IMR-90 (cell line): Measurements from ENCODE around the gene ANO2. TPM values are rescaled to one million over a fixed set of nuclear protein-coding genes. Genes with fewer than 3 reads are reported as not detected.

Experiments
- ATAC-seq: fragments of 200-7000 bp; cut with Tn5 transposase; 2 replicates; pipeline ENCODE4 v1.9.1; 2020; ENCODE audit warnings: low read depth, mild to moderate bottlenecking, moderate library complexity
- BruUV-seq: library from RNA; stranded (reverse); fragments of 400-500 nt; replicated peaks from 2 replicates; lab custom pipeline; 2021; lab: Mats Ljungman, UMichigan
- CTCF ChIA-PET: fragments of 300-600 bp; formaldehyde crosslinking; extraction: SDS; loops from one replicate; lab custom pipeline; 2021; ENCODE audit warnings: antibody characterized with exemption; lab: Yijun Ruan, JAX
- POLR2A ChIA-PET: fragments of 300-600 bp; sonication (Branson Sonifier 250); formaldehyde crosslinking; loops from one replicate; lab custom pipeline; 2022; ENCODE audit warnings: antibody characterized with exemption; ENCODE audit not compliant: unreplicated experiment; lab: Charles Lee
- DNase-seq: peaks from one replicate; pipeline ENCODE4 v3.0.0; 2013
- H2AFZ ChIP-seq: replicated peaks from 2 replicates; pipeline ENCODE3; 2013; ENCODE audit warnings: low read length, mild to moderate bottlenecking; ENCODE audit not compliant: poor library complexity
- H2AK5ac ChIP-seq: 2 replicates; pipeline ENCODE4 v1.6.1; 2013; ENCODE audit warnings: low read depth, low read length, inconsistent platforms
- H2AK9ac ChIP-seq: replicated peaks from 2 replicates; pipeline ENCODE3; 2013; ENCODE audit warnings: mild to moderate bottlenecking, low read depth, low read length, moderate library complexity; ENCODE audit not compliant: poor library complexity
- H2BK120ac ChIP-seq: 2 replicates; pipeline ENCODE4 v1.6.1; 2013; ENCODE audit warnings: low read depth, low read length, inconsistent platforms
- H2BK15ac ChIP-seq: 3 replicates; pipeline ENCODE4 v1.6.1; 2013; ENCODE audit warnings: low read depth, low read length, inconsistent platforms
- H2BK20ac ChIP-seq: 2 replicates; pipeline ENCODE4 v1.6.1; 2013; ENCODE audit warnings: low read depth, mild to moderate bottlenecking, inconsistent platforms, low read length, moderate library complexity
- H2BK5ac ChIP-seq: 2 replicates; pipeline ENCODE4 v1.6.1; 2013; ENCODE audit warnings: mild to moderate bottlenecking, low read depth, low read length, inconsistent platforms; ENCODE audit not compliant: poor library complexity, severe bottlenecking
- H3K14ac ChIP-seq: replicated peaks from 2 replicates; pipeline ENCODE4 v1.6.1; 2013; ENCODE audit warnings: low read depth, low read length, inconsistent platforms
- H3K18ac ChIP-seq: 2 replicates; pipeline ENCODE4 v1.6.1; 2013; ENCODE audit warnings: low read depth, low read length, control low read depth
- H3K23ac ChIP-seq: 2 replicates; pipeline ENCODE4 v1.6.1; 2013; ENCODE audit warnings: low read depth, low read length, inconsistent platforms
- H3K27ac ChIP-seq: 2 replicates; pipeline ENCODE4 v1.5.1; 2013; ENCODE audit warnings: mild to moderate bottlenecking, control low read depth, low read length; ENCODE audit not compliant: insufficient read depth
- H3K27me3 ChIP-seq: 2 replicates; pipeline ENCODE4 v1.6.1; 2013; ENCODE audit warnings: low read length; ENCODE audit not compliant: control insufficient read depth, insufficient read depth
- H3K36me3 ChIP-seq: 2 replicates; pipeline ENCODE4 v1.6.1; 2013; ENCODE audit warnings: low read length, mixed read lengths; ENCODE audit not compliant: control insufficient read depth, insufficient read depth
- H3K4ac ChIP-seq: 2 replicates; pipeline ENCODE4 v1.6.1; 2013; ENCODE audit warnings: low read depth, low read length, inconsistent platforms
- H3K4me1 ChIP-seq: 2 replicates; pipeline ENCODE4 v1.6.1; 2013; ENCODE audit warnings: low read length, mixed read lengths; ENCODE audit not compliant: control insufficient read depth, insufficient read depth
- H3K4me2 ChIP-seq: 2 replicates; pipeline ENCODE4 v1.6.1; 2013; ENCODE audit warnings: low read depth, mild to moderate bottlenecking, control low read depth, low read length, moderate library complexity
- H3K4me3 ChIP-seq: 2 replicates; pipeline ENCODE4 v1.5.1; 2013; ENCODE audit warnings: low read depth, mild to moderate bottlenecking, control low read depth, low read length, moderate library complexity; ENCODE audit not compliant: insufficient read depth
- H3K56ac ChIP-seq: 2 replicates; pipeline ENCODE4 v1.6.1; 2013; ENCODE audit warnings: low read length, inconsistent platforms; ENCODE audit not compliant: insufficient read depth; ENCODE audit errors: extremely low read depth
- H3K79me1 ChIP-seq, 2 experiments: 2 replicates each; pipeline ENCODE4 v1.6.1; 2013; ENCODE audit warnings: low read length in 2 of 2, inconsistent platforms in 1 of 2, low read depth in 1 of 2
- H3K9ac ChIP-seq: 2 replicates; pipeline ENCODE4 v1.6.1; 2013; ENCODE audit warnings: low read depth, low read length, control low read depth
- H3K9me1 ChIP-seq: 2 replicates; pipeline ENCODE4 v1.6.1; 2013; ENCODE audit warnings: low read length, inconsistent platforms; ENCODE audit not compliant: insufficient read depth
- H3K9me3 ChIP-seq: 2 replicates; pipeline ENCODE4 v1.6.1; 2013; ENCODE audit warnings: low read length; ENCODE audit not compliant: control insufficient read depth, insufficient read depth
- H4K20me1 ChIP-seq: 2 replicates; pipeline ENCODE4 v1.6.1; 2013; ENCODE audit warnings: low read length, inconsistent platforms; ENCODE audit not compliant: insufficient read depth
- H4K5ac ChIP-seq: 2 replicates; pipeline ENCODE4 v1.6.1; 2013; ENCODE audit warnings: mild to moderate bottlenecking, low read depth, low read length, control low read depth
- H4K8ac ChIP-seq, 2 experiments: 2 replicates each; pipeline ENCODE4 v1.6.1; 2013; ENCODE audit warnings: low read depth in 2 of 2, low read length in 2 of 2, control low read depth in 1 of 2, inconsistent platforms in 1 of 2
- H4K91ac ChIP-seq: 2 replicates; pipeline ENCODE4 v1.6.1; 2013; ENCODE audit warnings: low read depth, low read length, inconsistent platforms; ENCODE audit not compliant: insufficient read depth
- CHD1 ChIP-seq: IDR thresholded peaks from 2 replicates; pipeline ENCODE4 v1.6.1; 2012; ENCODE audit warnings: low read depth, low read length, improper control_type of control experiment
- FOS ChIP-seq: fragments of 150-350 bp; IDR thresholded peaks from 2 replicates; pipeline ENCODE4 v1.6.1; 2016; ENCODE audit warnings: low read depth, low read length
- RAD21 ChIP-seq: IDR thresholded peaks from 2 replicates; pipeline ENCODE4 v1.6.1; 2012; ENCODE audit warnings: low read length, improper control_type of control experiment
- RCOR1 ChIP-seq: IDR thresholded peaks from 2 replicates; pipeline ENCODE4 v1.6.1; 2012; ENCODE audit warnings: mild to moderate bottlenecking, low read length, improper control_type of control experiment; ENCODE audit not compliant: insufficient replicate concordance
- WGBS, 2 experiments: methylation state at CpG; one replicate each; pipeline versions ENCODE4 v1.1.5 to v1.1.7; 2013; ENCODE audit warnings: missing lambda C conversion rate in 2 of 2; ENCODE audit not compliant: insufficient read length in 1 of 2; ENCODE audit errors: extremely low coverage in 2 of 2; 5-methylcytosine and 5-hydroxymethylcytosine counted together
- dilution Hi-C: fragments of 300-500 bp; cut with HindIII; formaldehyde crosslinking; loops from one replicate; pipeline ENCODE4 v1.14.3; 2018; ENCODE audit warnings: low sequenced_read_pairs; ENCODE audit not compliant: unreplicated experiment
- in situ Hi-C: fragments of 300-500 bp; cut with MboI; formaldehyde crosslinking; loops from 3 replicates; pipeline ENCODE4 v1.14.3; 2019; ENCODE audit warnings: low sequenced_read_pairs, inconsistent platforms, mixed read lengths
- intact Hi-C: fragments of 100-400 bp; cut with micrococcal nuclease; formaldehyde crosslinking; loops from 2 replicates; pipeline ENCODE4 v1.10.0; 2022
- polyA plus RNA-seq, 3 experiments: library from polyadenylated mRNA; depleted of rRNA; stranded (reverse); fragments of >200 nt; gene quantifications; 2 replicates each; pipeline ENCODE4 v1.2.3, GENCODE V29; 2012; ENCODE audit warnings: low replicate concordance in 1 of 3
- total RNA-seq: library from RNA; depleted of rRNA; stranded (reverse); fragments of >200 nt; gene quantifications from 2 replicates; pipeline ENCODE4 v1.2.3, GENCODE V29; 2012

The ANO2 gene
- total and polyA plus RNA-seq, 2 of the 4 experiments (the other 2 are of a cell fraction) = 0.22 TPM; not detected in 1

DNA sequence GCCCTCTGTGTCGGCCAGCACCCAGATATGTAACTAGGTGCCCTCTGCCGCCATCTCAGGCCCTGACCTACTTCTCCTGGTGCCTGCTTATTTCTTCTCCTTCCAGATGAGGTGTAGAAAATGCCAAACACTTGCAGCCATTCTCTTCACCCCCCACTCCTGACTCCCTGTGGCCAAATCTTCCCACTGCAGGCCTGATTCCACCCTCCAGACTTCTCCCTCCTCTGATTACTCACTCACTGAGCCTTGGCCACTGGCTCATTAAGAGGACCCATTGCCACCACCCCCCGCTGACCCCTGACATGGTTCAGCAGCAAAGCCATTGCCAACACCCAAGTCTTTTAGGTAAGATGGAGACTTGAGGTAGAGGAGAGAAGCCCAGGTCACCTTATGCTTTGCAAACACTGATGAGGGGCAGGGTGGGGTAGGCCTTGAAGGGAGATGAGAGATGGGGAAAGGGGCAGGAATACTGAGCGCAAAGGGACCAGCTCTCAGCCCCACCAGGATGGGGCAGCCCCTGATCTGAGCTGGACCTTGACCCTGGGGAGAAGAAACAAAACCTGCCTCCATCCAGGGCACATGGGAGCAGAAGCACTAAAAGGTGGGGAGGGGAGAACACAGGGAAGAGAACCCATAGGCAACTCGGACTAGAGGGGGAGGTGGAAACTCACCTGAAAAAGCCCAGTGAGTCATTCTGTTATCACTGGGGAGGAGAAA, 25.1 kb upstream of the ANO2 start:
- H3K4me3 ChIP-seq = no peak overlapping the region
- in situ Hi-C loops (no loop called here), intact Hi-C loops (loop anchor here (5.0 kb wide), 1 partner anchor 543 kb away; no protein-coding TSS in a partner anchor), dilution Hi-C loops (no loop called here)
- H2AK5ac ChIP-seq = no peak overlapping the region
- H2BK15ac ChIP-seq = no peak overlapping the region
- no peaks in the 10 kb centered on the region for H3K36me3 ChIP-seq
- WGBS, 2 experiments = 61% methylated on average over 3 of the region's 5 CpGs; no CpG with 5 or more reads in 1 of the 2 experiments
- TF ChIP-seq CHD1 = no peak
- no peak for TF ChIP-seq RCOR1
- no peak for TF ChIP-seq RAD21
- no peak for TF ChIP-seq FOS
- ATAC-seq = no peak
- no peak overlapping the region for H3K56ac ChIP-seq
- H3K9ac ChIP-seq = no peak overlapping the region
- H3K4me1 ChIP-seq = no peaks in the 10 kb centered on the region
- H2BK20ac ChIP-seq = no peak overlapping the region
- H3K18ac ChIP-seq = no peak overlapping the region
- H4K20me1 ChIP-seq = no peaks in the 10 kb centered on the region
- H2AFZ ChIP-seq = no peak overlapping the region
- H4K8ac ChIP-seq = no peak overlapping the region
- no peak overlapping the region for H3K4ac ChIP-seq
- H4K91ac ChIP-seq = no peak overlapping the region
- ChIA-PET POLR2A (no interaction called here), CTCF (no interaction called here)
- H3K9me1 ChIP-seq = no peaks in the 10 kb centered on the region
- H4K5ac ChIP-seq = no peak overlapping the region
- H2BK120ac ChIP-seq = no peak overlapping the region
- no peak overlapping the region for H3K23ac ChIP-seq
- no peaks in the 10 kb centered on the region for H3K9me3 ChIP-seq
- no peak overlapping the region for H3K27ac ChIP-seq
- H3K14ac ChIP-seq = no peak overlapping the region
- DNase-seq = no peak
- H3K79me1 ChIP-seq = no peaks in the 10 kb centered on the region
- H2AK9ac ChIP-seq = no peak overlapping the region
- H3K27me3 ChIP-seq = peaks cover 54% of the 10 kb centered on the region
- BruUV-seq = no TSS peak
- H3K4me2 ChIP-seq = no peak overlapping the region
- no peak overlapping the region for H2BK5ac ChIP-seq
